HG03196 (cell line): Measurements from ENCODE around the gene MYO9B.

ENCODE experiments used
- ATAC-seq: cut with Tn5 transposase; IDR thresholded peaks from one replicate; pipeline ENCODE4 v1.9.1; 2021; ENCODE audit not compliant: unreplicated experiment

MYO9B gene

DNA sequence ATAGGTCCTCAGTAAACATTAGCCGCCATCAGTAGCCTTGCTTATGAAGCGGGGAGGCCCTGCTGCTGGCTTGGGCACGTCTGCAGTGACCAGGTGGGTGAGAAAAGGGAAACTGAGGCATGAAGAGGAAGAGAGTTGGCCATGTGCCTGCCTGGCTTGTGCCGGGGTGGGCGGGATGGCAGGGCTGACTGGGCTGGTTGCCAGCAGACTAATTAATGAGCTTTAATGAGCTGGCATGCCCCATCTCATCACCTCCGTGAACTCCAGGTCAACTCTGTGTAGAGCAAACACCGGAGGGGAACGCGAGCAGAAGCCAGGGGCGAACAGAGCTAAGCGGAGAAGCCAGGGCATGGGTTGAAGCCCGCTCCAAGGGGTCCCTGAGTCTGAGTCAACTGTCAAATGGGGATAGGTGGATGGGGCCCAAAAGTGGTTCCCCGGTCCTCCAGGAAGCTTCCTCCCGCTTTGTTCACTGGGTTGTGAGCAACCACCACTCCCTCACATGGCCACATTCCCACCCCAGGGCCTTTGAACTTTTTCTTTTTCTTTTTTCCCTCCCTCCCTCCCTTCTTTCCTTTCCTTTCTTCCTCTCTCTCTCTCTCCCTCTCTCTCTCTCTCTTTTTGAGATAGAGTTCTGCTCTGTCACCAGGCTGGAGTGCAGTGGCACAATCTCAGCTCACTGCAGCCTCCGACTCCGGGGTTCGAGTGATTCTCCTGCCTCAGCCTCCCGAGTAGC is 161.4 kb downstream of the MYO9B start:
- no peak for ATAC-seq

DNA sequence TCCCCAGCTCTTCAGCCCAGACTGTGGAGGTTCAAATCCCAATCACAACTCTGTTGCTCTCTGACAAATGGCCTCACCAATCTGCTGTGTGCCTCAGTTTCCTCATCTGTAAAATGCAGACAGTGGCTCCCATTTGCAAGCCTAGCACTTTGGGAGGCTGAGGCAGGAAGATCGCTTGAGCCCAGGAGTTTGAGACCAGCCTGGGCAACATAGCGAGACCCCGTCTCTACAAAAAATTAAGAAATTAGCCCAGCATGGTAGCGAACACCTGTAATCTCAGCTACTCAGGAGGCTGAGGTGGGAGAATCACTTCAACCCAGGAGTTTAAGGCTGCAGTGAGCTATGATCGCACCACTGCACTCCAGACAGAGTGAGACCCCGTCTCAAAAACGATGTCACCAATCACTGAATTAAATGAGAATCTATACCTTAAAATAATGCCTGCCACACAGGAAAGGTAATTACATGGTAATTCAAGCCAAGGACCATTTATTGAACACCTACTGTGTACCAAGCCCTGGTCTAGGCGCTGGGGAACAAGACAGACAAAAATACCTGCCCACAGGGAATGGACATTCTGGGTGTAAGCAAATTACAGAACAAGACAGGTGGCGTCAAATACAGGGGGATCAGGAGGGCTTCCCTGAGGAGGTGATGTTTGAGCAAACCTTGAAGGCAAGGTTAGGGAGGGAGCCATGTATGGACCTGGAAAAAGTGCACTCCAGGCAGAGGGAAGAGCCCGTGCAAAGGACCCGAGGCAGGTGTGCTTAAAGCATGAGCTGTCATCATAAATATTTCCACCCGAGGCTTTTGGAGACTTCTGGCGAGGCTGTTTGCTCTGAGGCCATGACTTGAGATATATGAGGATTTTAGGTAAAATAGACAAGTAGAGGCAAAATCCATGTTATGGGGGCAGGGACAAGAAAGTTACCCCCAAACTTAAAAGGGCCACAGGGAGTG is 162.4 kb downstream of the MYO9B start:
- no peak for ATAC-seq

DNA sequence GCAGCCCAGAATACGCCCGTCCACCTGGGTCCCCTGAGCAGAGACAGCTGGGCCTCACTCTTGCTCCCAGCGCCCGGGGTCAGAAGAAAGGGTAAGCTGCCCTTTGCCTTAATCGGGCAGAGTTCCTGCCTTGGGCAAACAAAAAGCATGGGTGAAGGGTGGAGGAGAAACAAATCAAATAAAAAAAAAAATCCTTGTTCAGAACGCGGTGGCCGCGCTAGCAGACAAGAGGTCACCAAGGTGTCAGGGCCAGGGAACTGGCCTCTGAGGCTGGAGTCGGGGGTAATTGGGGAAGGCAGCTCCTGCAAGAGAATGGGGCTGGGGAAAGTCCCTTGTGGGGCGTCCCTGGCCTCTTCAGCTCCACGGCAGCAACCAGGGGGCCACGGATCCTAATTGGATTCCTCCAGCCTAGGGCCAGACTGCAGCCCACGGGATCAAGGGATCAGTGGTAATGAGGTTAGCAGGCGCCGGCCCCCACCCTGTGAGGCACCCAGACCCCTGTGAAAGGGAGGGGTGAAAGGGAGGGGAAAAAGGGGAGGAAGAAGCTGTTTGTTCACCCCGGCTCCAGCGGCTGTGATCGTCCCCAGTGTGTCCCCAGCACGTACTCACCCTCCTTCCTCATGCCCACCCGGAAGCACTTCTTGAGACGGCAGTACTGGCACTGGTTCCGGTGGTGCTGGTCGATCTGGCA is 164.6 kb downstream of the MYO9B start:
- ATAC-seq = no peak

DNA sequence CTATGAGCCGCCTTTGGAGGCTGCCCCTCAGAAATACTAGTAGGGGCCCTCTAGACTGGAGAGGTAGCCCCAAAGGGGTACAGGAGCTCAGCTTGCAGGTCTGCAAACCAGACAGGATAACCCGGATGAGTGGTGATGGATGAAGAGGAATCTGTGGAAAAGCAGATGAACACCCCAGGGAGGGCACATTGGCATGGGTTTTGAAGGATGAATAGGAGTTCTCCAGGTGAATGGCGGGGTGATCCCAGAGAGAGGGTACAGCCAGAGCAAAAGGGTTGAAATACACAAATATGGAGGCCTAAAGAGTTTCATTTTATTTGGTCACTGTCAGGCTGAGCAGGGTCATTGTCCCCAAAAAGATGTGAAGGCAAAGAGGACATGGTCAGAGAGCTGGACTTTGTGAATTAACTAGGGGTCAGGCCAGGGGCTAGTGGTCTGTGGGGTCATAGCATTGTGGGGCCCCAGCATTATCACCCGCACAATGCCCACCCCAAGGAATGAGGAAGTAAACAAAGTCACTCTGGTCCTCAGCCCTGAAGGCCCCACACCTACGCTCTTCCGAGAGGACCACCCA is 165.3 kb downstream of the MYO9B start:
- ATAC-seq = no peak

DNA sequence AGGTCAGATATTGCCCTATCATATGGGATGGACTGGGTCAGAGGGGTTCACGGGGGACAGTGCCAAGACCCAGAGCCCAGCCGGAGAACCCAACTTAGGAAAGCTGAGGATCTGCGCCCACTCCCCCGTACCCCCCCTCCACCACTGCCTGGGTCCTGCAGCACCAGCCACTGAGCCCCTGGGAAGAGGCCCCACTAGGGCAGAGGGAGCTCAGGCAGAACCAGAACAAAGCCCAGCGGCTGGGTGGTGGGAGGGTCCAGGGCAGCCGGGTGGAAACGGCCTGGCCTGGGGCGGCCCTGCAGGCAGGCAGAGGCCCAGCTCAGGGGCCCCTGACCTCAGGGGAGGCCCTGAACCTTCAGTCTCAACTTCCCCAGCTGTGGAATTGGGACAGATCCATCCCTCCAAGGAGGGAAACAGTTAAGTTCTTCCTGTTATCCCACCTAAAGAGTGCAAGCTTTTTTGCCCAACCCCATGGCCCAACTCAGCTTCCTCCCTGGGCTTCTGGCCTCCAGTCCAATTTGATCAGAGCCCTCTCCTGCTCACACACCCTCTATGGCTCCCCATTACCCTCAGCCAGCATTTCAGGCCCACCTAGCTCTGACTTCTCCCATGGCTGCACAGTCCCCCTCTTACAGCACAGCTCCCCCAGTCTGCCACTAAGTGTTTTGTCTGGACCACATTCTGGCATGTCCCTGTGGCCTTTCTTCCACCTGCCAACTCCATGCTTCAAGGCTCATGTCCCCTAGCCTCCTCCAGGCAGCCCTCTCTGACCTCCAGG is 167.0 kb downstream of the MYO9B start:
- no peak for ATAC-seq

DNA sequence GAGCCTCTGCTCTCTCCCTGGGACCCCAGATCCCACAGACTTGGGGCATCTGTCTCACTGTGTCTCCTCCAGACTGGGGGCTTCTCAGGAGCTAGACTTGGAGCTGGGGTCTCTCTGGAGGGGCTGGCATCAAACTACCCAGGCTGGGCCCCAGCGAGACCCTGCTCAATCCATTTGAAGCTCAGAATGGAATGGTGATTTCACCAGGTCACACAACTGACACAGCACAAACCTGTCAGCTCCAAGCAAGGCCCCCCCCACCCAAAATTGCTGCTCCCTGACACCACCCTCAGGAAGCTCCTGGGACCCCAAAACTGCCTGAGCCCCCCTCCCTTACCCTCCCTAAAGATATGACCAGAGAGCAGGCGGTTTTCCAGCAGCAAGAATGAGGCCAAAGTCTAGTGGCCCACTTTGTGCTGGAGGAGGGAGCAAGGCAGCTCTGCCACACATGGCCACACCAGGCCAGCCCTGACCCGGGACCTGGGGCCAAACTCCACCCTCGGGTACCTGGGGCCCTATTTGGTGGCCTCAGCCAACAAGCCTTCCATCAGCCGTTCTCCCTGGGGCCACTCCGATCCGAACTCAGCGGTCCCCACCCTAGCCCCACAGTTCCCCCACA is 167.7 kb downstream of the MYO9B start:
- ATAC-seq = no peak

DNA sequence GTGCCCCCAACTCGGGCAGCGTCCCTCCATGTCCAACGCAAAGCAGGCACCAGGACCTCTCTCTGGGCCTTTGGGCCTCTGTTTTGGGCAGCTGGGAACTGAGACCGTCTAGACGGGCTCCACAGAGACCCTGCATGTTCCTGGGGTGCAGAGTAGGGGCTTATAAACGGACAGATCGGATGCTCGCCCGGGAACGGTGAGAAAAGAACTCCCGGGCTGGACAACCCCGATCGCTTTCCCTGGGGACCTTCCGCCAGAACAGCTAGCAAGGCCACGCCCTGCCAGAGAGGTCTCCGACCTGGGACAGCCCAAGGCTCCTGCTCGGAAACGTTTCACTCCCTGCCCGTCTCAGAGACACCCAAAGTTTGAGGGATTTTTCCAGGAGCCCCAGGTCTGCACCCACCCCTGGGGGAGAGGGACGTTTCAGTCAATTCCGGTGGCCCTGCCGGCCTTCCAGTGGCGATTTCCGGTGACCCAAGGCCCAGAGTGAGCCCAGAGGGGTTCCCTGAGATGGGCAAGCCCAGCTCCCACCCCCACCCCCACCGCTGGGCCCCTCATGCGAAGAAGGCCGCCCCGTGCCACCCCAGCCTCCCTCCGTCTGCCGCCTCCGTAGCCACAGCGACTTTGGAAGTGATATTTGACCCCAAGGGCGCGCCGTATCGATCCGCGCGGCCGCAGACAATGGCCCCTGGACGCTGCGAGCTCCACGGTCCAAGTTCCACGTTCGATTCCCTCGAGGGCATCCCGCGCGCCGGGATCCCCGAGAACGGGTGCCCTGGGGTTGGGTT is 168.4 kb downstream of the MYO9B start:
- ATAC-seq = no peak

DNA sequence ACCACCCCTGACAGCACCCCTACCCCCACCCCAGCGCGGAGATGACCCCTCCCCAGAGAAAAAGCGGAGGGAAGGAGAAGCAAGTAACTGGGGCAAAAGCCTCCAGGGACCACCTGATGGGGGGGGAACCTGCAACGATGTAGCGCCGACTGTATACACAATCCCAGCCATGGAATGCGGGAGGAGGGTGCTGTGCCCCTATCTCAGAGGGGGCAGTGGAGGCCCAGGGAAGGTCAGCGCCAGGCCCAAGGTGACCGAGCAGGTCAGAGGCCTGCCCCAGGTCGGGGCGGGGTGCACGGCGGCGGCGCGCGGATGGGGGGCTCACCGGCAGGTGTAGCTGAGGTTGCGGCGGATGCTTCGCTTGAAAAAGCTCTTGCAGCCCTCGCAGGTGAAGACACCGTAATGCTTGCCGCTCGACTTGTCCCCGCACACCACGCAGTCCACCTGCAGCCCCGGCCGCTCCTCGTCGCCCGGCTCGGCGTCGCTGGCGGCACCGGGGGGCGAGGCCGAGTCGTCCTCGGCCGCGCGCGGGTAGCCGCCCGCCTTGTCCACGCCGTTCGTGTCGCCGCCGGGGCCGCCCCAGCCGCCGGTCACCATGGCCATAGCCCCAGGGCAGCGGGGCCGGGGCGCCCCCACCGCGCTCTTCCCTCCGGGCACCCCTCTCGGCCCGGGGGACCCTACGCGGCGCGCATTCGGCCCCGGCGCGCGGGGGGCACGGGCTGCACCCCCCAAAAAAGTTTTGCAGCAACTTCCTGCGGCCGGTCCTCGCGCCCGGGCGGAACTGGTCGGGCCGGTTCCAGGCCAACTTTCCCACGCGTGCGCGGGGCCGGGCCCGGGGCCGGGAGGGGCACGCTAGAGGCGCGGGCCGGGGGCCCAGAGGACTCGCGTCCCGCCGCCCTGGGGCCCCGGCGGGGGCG is 169.3 kb downstream of the MYO9B start:
- no peak for ATAC-seq

DNA sequence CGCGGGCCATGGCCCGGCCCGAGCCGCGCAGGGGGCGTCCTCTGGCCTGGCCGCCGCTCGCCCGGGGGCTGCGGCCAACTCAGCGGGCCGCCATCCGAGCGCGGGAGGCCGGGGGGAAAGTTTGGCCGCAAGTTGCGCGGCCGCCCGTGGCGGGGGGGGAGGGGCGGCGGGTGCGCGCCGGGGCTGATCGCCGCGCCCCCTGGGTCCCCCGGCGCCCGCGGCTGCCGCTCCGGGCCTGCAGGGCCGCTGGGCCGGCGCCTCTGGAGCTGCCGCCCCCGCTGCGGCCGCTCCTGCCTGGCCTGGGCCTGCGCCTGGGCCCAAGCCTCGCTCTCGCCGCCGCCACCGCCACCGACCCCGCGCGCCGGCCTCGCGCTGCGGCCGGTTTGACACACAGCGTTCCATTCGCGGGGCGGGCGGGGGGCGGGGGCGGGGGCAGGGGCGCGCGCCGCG is 170.0 kb downstream of the MYO9B start, which contains the start of gene NR2F6:
Gene NR2F6, minus strand, starts transcription at position 385 of the 450 bp plus-strand sequence. CDS start 699 bp downstream, outside the sequence.
- no peak for ATAC-seq

DNA sequence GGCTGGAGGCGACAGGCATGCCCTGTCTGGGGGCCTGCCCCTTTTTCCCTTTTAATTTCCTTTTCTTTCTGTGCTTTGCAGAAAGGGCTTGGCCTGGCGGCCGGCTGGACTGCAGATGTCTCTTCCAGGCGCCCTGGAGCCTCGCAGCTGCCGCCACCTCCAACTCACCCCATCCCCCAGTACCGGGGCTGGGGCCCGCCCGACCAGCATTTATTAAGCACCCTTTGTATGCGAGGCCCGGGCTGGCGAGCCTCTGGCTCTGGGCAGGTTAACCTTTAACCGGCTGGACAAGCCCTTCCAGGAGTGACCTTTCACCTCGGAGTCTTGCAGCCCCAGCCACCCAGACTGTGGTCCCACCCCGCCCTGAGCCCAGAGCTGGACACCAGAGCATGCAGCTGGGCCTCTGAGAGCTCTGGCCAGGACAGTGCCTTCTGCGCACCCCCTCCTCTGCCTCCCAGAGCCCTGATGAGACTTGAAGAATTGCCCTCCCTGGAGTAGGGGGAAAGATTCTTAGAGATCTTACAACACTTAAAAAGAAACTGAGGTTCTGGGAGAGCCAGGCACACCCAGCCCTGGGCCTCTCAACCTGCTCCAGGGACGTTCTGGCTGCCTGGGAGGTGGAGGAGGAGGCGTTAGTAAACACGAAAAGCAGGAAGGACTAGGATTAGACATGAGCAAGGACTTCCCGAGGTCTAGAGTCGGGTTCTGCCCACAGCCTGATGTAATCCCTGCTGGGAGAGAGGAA is 171.3 kb downstream of the MYO9B start:
- ATAC-seq = no peak

DNA sequence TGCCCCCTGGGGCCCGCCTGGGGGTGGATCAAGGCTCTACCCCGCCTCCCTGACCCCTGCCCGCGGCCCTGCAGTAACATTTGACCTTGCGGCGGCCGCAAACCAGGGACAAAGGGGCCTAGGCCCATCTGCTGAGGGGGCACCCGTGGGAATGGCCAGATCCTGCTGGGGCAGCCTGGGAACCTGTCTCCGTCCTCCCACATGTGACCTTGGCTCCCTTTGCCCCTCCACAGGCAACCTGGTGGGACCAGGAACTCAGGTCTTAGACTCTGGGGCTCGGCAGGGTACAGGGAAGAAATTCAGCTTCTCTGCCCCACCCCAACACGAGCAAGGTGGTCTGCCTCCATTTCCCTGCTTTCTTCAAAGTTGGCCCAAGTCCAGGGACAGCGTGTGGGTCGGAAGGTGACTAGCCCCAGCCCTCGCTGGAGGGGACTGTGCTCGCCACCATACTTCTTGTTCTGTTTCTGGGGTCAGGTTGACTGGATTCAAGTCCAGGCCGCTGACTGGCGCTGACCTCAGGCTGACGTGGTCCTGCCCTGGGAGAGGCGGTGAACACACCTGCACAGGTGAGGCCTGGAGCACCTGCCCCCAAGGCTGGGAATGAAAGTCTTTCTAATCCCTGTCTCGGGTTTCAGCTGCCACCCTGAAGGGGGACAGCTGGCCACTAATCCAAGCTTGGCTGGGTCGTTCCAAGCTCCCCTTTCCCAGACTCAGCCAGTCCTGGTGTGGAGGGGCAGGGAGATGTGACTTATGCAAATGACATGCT is 172.6 kb downstream of the MYO9B start:
- no peak for ATAC-seq

DNA sequence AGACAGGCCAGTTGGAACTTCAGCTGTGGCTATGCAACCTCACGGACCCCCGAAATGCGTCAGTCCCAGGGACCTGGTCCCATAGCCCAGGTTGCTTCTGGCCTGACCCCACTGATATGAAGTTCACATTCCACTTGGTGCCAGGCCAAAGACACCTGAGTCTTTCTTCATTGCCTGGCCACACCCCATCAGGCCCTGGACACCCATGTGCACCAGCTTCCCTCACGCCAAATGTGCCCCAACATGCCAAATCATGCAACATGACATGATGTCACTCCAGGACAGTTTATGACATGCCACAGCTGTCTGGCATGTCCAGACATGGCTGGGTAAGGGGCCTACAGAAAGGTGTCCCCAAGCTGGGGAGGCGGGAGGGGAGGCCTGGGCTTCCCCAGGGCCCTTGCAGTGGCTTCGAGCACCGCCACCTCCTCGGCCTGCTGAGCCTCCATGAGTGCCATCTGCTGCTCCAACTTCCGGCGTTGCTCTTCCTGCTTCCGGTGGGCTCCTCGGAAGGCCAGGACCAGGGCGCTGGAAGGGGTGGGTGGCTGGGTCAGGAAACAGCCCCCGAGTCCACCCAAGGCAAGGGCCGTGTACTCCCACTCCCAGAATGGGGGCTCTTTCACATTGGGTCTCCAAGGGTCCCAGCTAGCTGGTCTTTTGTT is 174.4 kb downstream of the MYO9B start:
- ATAC-seq = no peak

DNA sequence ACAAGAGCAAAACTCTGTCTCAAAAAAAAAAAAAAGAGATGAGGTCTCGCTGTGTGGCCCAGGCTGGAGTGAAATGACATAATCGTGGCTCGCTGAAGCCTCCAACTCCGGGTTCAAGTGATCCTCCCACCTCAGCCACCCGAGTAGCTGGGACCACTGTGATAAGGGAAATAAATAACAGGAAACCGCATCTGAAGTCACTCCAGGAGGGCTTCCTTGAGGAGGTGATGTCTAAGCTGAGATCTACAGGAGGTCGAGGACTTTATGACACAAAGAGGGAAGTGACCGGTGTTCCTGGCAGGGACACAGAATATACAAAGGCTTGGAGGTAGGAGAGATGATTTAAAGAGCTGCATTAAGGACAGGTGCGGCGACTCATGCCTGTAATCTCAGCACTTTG is 179.1 kb downstream of the MYO9B start:
- ATAC-seq = no peak

DNA sequence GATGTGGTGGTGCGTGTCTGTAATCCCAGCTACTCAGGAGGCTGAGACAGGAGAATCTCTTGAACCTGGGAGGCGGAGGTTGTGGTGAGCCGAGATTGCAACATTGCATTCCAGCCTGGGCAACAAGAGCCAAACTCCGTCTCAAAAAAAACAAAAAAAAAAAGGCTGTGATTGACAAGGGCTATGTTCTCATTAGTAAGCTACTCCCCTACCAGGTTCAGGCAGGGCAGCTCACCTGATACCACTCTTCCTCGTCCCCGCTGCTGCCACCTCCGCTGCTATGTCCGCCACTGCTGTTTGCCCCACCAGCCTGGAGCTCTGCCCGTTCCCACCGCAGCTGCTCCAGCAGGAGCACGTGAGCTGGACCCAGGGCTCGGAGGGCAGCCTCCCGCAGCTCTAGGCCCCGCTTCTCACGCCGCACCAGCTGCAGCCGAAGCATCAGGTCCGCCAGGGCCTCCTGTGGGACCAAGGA is 179.6 kb downstream of the MYO9B start:
- ATAC-seq = no peak

DNA sequence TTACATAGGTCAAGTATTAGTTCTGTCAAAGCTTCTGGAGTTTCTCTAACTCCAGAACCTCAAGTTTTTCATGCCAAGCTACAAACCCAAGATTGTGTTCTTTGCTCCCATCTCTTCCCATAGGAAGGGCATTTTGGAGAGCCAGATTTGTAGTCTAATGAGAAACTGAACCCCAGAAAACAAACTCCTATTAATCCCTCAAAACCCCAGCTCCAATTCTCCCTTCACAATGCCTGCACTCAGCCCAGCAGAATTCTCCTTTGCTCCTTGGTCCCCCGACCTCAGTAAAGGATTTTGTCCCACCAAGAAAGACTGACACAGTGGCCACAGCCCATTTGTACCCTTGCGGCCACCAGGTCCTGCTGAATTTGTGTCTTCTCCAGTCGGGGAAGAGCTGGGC is 180.6 kb downstream of the MYO9B start:
- no peak for ATAC-seq
